NCI-H774 (cell line): ENCODE data around the gene SPX.

Source experiments
- DNase-seq: peaks from one replicate; lab custom pipeline; 2025; lab: John Stamatoyannopoulos, UW

Gene SPX

GRCh38 chr12:21526053-21526452 is at the start of gene SPX:
Gene SPX (plus strand): TSS chr12:21526296. CDS start chr12:21526473, 177 bp downstream.
- no peak for DNase-seq

- DNase-seq: no peak
These were observed 49.1 kb upstream of the SPX start for GRCh38 chr12:21476949-21477348.

DNA sequence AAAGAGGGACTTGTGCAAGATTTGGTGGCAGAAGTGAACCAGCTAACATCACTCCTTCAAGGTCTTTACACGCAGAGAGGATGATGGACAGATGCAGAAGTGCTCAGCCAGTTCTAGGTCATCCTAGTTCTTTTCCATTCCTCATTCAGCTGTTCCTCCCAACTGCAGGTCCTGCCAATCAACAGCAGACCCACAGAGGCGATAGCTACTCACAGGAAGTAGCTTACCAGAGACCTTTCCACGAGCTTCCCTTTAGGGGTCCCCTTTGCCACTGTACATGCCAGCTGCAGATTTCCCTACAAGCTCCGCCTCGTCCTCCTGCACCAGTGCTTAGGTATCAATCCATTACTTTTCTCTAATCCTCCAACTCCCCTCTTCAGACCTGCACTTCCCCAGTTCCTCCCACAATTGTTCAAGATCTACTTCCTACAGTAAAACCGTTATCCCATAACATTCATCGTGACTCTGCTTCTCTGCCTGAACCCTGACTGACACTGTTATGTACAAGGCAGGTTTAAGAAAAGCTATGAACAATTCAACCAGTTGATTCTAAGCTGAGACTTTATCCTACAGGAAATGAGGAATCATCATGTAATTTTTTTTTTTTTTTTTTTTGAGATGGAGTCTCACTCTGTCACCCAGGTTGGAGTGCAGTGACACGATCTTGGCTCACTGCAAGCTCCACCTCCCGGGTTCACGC is 47.2 kb upstream of the SPX start:
- DNase-seq: no peak

DNA sequence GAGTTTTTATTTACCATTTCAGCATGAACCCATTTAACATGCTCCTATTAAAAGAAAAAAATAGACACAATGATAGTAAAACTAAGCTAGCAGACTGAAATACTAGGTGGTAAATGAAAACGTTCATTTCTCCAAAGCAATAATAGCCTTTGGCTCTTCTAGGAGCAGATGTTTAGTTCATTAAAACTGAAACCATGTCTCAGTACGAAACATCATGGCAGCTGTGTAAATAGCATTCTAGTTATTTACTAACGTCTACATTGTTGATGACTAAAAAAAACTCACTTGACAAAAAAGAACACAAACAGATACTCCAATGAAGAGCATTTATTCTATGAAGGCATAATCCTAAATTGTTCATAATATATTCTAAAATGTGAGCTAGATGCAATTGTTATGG is 42.6 kb upstream of the SPX start:
- peak; percentile 90 for DNase-seq

DNA sequence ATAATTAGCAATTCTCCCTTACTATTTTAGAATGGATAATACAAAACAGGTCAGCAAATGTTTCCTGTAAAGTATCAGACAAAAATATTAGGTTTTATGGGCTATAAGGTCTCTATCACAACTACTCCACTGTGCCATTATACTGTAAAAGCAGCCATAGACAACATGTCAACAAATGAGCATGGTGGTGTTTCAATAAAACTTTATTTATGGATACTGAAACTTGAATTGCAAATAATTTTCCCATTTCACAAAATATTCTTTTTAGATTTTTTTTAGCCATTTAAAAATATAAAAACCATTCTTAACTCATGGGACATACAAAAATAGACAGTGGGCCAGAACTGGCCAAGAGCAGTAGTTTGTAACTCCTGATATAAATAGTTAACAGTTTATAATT is 40.1 kb upstream of the SPX start:
- DNase-seq: no peak

DNA sequence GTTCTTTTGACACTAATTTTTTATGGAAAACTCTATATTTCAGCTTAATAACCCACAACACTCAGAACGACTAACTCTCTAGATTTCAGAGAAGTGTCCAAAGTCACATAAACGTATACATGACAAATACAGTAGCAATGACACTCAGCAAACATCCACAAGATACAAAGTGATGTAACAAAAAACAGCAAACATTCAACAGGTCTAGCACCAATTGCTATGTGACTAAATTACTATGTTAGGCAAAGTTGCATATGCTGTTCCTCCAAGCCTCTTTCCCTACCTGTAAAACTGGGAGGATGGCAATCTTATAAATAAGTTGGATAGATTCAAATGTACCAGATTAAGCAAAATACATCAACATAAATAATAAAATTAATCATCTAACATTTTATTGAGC is 26.3 kb upstream of the SPX start:
- DNase-seq: no peak

- DNase-seq: no peak
These were observed 25.3 kb upstream of the SPX start for GRCh38 chr12:21500786-21501257.

DNA sequence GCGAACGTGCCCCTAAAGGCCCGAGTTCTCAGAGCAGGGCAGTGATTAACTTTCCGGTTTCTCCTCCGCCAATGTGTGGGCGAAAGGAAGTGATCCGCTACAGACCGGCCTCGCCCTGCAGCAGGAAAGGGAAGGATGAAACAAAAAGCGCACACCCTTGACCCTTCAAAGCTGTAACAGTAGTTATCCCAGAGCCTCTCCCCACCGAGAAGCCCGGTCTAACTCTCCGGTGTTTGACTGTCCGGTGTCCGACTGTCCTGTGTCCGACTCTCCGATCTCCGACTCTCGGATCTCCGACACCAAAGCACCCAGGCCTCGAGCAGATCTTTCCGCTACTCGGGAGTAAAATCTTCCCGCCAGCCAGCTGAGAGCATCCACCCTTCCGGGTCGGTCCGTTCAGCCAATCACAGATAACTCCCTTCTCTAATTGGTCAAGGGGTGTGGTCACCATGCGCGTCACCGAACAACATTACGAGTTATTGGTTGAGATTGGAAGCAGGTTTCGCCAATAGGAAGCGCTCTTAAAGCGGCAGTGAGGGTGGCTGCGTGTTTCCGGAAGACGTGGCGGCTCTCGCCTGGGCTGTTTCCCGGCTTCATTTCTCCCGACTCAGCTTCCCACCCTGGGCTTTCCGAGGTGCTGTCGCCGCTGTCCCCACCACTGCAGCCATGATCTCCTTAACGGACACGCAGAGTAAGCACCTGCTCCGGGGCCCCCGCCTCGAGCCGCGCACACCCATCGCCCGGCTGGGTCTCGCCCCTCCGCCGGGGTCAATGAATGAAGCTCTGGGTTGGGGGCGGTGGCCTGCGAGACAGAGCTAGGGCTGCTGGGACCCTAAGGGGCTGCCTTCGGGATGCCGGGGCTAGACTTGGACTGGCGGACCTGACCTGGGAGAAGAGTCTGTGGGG is 24.6 kb upstream of the SPX start, which contains the start of the genes GOLT1B and RECQL:
GOLT1B (plus strand) TSS at position 532 of the 906 bp plus-strand sequence; CDS start at position 667, 135 bp downstream.
RECQL (minus strand) TSS at position 378 of the 906 bp plus-strand sequence. CDS start 2,065 bp downstream, outside the sequence.
- DNase-seq: peak; percentile 99

DNA sequence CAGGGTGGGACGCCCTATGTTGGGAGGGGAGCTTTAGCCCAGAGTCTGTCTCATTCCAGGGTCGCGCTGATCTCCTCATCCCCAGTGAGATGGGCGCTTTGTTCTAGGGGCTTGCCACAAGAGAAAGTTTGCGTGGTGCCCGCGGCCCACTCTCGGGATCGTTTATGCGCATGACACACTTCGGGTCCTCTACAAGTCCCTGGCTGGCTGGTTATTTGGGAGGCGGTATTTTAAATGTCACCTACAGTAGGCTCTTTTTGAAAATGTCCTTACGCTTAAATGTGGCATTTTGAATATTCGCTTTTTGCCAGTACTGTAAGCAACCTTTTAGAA is 24.0 kb upstream of the SPX start:
- no peak for DNase-seq

DNA sequence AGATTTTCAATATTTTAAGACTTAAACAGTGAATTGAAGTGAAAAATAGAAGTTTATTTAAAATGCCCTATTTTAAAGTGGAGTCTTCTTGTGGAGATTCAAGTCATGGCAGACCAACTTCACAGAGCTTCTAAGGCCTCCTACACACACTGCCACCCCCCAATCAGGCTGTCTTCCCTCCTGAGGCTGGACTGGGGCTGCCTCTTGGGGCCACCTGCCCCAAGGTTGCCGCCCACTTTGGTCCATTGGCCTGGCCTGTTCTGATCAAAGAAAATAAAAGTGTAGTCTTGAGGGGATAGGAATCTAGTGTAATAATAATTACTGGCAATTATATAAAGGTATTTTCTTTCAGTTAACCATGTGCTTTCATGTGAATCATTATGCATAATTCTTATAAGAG is 23.2 kb upstream of the SPX start:
- DNase-seq: no peak

DNA sequence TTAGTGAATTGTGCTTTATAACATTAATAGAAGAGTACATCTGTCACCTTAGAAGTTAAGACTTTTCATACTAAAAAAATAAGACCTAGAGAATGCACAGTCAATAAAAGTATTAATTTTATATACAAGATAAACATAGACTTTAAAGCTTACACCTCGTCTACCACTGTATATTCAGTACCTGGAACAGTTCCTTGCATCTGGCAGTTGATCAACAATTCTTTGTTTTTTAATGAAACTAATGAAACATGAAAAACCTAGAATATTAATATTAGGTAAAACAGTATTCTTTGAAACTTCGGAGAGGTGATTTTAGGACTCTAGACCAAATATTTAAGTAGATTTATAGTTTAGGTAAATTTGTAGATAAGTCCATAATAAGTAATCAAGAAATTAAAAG is 20.2 kb upstream of the SPX start:
- DNase-seq: no peak

GRCh38 chr12:21507849-21508248 is 18.2 kb upstream of the SPX start:
- DNase-seq: no peak

DNA sequence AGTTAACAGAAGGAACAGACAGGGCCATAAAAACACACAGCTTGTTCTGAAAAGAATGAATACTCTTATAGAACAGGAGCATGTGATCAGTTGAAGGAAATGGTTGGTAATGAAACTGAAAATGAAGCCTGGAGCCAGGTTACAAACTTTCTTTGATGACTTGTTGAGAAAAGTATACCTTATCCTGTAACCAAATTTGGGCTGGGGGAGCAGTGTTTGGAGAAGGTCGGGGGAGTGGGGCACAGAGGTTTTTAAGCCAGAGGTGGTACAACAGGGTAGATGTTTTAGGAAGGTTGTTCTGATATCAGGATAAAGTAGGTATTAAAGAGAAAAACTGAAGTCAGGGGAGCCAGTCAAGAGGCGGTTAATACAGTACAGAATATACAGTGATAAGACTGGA is 16.3 kb upstream of the SPX start:
- no peak for DNase-seq

DNA sequence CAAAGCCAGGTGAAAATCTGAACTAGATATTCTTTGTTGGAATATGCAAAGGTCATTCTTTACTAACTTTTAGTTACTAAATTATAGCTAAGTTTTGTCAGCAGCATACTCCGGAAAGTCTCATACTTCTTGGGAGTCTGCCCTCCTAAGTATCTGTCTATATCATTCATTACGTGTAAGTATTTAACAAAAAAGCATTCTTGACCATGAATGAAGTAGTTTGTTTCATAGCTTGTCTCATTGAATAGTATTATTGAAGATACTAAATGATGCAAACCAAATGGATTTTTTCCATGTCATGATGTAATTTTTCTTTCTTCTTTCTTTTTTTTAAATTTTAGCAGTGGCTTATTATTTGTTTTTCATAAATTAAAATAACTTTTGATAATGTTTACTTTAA is 9.8 kb upstream of the SPX start:
- DNase-seq: no peak

DNA sequence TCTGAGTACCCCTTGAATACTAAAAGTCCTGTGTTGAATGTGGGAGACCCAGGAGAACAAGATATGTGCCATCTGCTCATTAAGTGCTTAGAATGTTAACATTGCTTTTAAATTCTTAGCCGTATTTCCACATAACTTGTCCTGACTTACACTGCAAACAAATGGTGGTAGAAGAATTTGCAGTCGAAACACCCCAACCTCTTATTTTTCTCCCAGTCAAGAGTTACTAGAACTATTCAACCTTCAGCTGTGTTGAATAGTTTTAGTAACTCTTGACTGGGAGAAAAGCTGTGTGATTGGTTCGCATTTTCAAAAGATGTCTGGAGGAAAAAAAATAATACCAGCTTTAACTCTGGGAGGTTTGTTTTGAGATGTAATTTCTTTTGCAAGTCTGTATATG is 7.6 kb upstream of the SPX start:
- no peak for DNase-seq

- DNase-seq: no peak
These were observed 4.6 kb upstream of the SPX start for GRCh38 chr12:21521541-21521940.

GRCh38 chr12:21523148-21523547 is 2.9 kb upstream of the SPX start:
- no peak for DNase-seq

DNA sequence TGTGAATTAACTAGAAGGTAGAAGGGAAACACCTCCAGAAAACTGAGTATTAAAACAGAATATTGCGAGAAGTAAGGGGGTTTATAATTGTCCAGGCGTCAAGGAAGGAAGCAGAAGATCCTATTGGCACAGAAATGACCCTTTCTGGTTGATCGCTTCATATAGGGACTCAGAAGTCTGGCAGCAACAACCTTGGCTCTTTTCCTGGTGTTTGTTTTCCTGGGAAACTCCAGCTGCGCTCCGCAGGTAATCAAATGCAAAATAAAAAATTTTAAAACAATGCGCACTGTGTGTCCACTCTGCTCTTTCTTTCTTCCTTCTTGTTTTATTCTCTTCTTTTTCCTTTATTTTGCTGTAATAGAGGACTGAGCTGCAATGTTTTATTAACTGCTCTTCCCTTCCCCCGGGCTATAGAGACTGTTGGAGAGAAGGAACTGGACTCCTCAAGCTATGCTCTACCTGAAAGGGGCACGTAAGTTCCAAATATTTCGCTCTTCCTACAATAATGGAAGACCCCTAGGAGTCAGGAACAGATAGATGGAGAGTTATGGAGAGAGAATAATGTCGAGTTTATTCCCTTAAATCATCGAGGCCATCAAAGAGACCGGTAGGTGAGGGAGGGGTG is 737 bp downstream of the SPX start:
- no peak for DNase-seq

GRCh38 chr12:21527451-21528180 is 1.5 kb downstream of the SPX start:
- DNase-seq: peak; percentile 75

DNA sequence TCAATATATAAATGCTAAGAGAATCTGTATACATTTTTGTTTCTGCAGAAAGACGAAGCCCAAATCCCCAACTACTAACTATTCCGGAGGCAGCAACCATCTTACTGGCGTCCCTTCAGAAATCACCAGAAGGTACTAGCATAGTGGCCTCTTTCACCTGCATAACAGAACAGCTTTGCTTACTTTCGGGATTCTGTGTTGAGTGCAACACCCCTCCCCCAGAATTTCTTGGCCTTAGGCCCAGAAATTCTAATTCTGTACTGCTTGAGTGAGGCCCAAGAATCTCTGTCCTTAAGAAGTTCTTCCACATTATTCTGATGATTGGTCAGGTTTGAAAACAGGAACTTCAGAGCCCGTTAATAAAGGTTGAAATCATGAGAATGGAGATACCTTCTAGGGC is 2.9 kb downstream of the SPX start:
- no peak for DNase-seq

- no peak for DNase-seq
These were observed 3.4 kb downstream of the SPX start for GRCh38 chr12:21529456-21529855.

DNA sequence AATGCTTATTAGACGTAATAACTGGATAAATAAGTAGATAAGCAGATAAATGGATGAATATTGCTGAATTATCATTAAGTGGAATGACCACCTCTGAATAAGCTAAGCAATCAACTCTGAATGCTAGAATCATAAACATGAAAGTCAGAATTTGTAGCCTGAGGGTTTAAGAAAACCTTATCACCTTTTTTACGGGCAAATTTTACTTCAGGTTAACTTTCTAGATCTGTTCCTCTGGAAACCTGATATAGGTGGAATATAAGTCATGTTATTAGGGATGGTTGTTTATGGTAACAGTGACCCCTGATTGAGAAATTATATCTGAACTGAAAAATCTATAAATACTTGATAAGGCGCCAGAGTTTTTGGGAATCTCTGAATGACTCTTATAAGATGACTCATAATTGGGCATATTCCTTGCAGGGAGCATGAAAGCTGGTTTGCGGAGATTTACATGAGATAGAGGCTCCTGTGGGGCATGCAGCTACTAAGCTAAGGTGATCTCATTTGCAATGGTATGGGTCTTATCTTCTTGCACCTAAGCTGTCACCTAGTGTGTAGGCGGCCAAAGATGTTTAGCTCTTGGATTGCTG is 12.1 kb downstream of the SPX start:
- DNase-seq: no peak
